Peyer's patch (tissue), 4 donors: Measurements from ENCODE around the gene POP5. TPM values are rescaled to one million over a fixed set of nuclear protein-coding genes. Genes with fewer than 3 reads are reported as not detected.
"Not testable (repeated sequence)": the region's sequence is repeated elsewhere in the genome, so short reads cannot be mapped to it uniquely, and the experiment has no call there.

ENCODE experiments used
- DNase-seq, 3 donors: peaks; one replicate each; pipeline ENCODE4 v3.0.0-alpha.2; 2017 to 2019
- H3K27ac ChIP-seq, 4 donors: fragments of 200-600 bp; sonication (generic); one replicate each; pipeline ENCODE4 v1.5.1; 2016 to 2019
- H3K27me3 ChIP-seq, 2 donors: fragments of 200-600 bp; sonication (generic); one replicate each; pipeline ENCODE4 v1.5.1; 2019
- H3K36me3 ChIP-seq, 3 donors: fragments of 200-600 bp; sonication (generic); one replicate each; pipeline ENCODE4 v1.5.1; 2016 to 2019
- H3K4me1 ChIP-seq, 4 donors: fragments of 200-600 bp; sonication (generic); one replicate each; pipeline ENCODE4 v1.5.1; 2016 to 2019
- H3K4me3 ChIP-seq, 4 donors: fragments of 200-600 bp; sonication (generic); 1 replicate in 3 of 4; 2 replicates in 1 of 4; pipeline ENCODE4 v1.5.1; 2016 to 2019; ENCODE audit warnings: mild to moderate bottlenecking in 1 of 4
- H3K9me3 ChIP-seq, 4 donors: fragments of 200-600 bp; sonication (generic); one replicate each; pipeline ENCODE4 v1.5.1; 2016 to 2019; ENCODE audit warnings: mild to moderate bottlenecking in 1 of 4
- CTCF ChIP-seq, 6 experiments: fragments of 450-650 bp in 4 of 6; fragments of 200-600 bp in 2 of 6; sonication (generic) in 1 of 6; IDR thresholded peaks; one replicate each; pipeline ENCODE4 v1.5.1; 2017 to 2019; ENCODE audit warnings: antibody characterized with exemption in 6 of 6, mild to moderate bottlenecking in 3 of 6, moderate library complexity in 1 of 6
- POLR2A ChIP-seq, 2 donors: fragments of 450-650 bp; IDR thresholded peaks; one replicate each; pipeline ENCODE4 v1.5.1; 2017; ENCODE audit warnings: antibody characterized with exemption in 2 of 2, mild to moderate bottlenecking in 2 of 2, moderate library complexity in 2 of 2
- total RNA-seq, 4 donors: library from RNA; depleted of rRNA; stranded (reverse); fragments of >200 nt; gene quantifications; one replicate each; pipeline ENCODE4 v1.1.0, GENCODE V29; 2016

Gene POP5
- total RNA-seq, 4 donors from 2014 or later, result 22.5 to 75.9 (median 48.8) TPM

DNA sequence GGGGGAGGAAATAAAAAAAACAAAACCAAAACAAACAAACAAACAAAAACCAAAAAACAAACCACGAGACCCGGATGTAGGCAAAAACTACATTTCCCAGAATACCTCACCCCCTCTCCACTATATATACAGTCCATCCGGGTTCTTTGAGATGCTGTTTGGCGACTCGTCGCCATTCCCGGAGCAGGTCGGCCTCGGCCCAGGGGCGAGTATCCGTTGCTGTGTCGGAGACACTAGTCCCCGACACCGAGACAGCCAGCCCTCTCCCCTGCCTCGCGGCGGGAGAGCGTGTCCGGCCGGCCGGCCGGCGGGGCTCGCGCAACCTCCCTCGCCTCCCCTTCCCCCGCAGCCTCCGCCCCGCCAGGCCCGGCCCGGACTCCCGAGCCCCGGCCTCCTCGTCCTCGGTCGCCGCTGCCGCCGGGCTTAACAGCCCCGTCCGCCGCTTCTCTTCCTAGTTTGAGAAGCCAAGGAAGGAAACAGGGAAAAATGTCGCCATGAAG is 46.9 kb downstream of the POP5 start, which contains the start of gene RNF10:
Gene RNF10 (plus strand): TSS at position 154 of the 500 bp plus-strand sequence. CDS start 456 bp downstream, outside the sequence.
- H3K4me1 ChIP-seq, result peaks cover 6 to 39% (median 17%) of the 10 kb centered on the region in 4 donors

DNA sequence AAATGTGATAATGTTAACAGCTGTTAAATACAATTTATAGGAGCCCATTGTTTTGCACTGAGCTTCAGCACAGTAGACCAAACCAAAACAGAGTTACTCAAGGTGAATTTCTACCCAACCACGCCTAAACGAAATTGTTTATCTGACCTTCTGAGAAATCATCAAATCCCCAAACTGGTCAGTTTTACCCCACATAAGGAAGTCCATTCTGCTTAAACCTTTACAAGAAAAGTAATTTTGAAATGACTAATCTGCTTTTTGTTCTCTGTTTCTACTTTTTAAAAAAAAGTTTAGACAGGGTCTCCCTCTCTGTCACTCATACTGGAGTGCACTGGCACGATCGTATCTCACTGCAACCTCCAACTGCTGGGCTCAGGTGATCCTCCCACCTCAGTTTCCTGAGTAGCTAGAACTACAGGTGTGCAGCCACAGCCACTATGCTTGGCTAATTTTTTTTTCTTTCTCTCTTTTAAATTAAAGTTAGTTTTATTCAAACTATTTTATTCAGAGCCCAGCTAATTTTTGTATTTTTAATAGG is 48.4 kb downstream of the POP5 start:
- Histone ChIP-seq H3K4me1 (peaks cover 0 to 31% (median 11%) of the 10 kb centered on the region in 4 donors), H3K36me3 (no peaks in the 10 kb centered on the region), H3K4me3 (no peak overlapping the region), H3K9me3 (no peaks in the 10 kb centered on the region), H3K27ac (no peak overlapping the region), H3K27me3 (no peaks in the 10 kb centered on the region)
- TF ChIP-seq CTCF (IDR thresholded peaks at IDR 0.05) (no peak), POLR2A (IDR thresholded peaks at IDR 0.05) (no peak)
- DNase-seq, result no peak

More for the DNA sequence above, 46.9 kb downstream of the POP5 start, which contains the start of gene RNF10:
- H3K27me3 ChIP-seq, result no peaks in the 10 kb centered on the region
- peak; percentile 78 to 92 (median 83) for DNase-seq
- peak within 1 kb of the TSS; percentile 81 to 96 (median 88) for H3K4me3 ChIP-seq
- H3K27ac ChIP-seq, result peak within 1 kb of the TSS; percentile 91 to 98 (median 94)
- TF ChIP-seq CTCF (IDR thresholded peaks at IDR 0.05), result no peak
- peak; percentile 98 for TF ChIP-seq POLR2A (IDR thresholded peaks at IDR 0.05)
- H3K9me3 ChIP-seq, result no peaks in the 10 kb centered on the region
- no peaks in the 10 kb centered on the region for H3K36me3 ChIP-seq

DNA sequence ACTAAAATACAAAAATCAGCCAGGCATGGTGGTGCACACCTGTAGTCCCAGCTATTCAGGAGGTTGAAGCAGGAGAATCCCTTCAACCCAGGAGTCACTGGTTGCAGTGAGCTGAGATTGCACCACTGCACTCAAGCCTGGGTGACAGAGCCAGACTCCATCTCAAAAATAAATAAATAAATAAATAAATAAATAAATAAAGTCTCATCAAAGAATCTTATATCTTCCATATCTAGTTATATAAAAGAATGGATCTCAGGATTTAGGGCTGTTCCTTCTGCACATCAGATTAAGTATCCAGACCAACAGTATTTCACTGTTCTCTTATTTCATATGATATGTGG is 50.8 kb downstream of the POP5 start:
- not testable (repeated sequence) for H3K27me3 ChIP-seq, DNase-seq, H3K9me3 ChIP-seq, H3K36me3 ChIP-seq
- H3K4me1 ChIP-seq, result peaks cover 0 to 12% (median 2%) of the 10 kb centered on the region in 4 donors
- peak overlapping the region in 3 of 4 donors; percentile 91 to 97 (median 93) for H3K27ac ChIP-seq
- H3K4me3 ChIP-seq, result peak overlapping the region in 3 of 4 donors; percentile 69 to 94 (median 89)

DNA sequence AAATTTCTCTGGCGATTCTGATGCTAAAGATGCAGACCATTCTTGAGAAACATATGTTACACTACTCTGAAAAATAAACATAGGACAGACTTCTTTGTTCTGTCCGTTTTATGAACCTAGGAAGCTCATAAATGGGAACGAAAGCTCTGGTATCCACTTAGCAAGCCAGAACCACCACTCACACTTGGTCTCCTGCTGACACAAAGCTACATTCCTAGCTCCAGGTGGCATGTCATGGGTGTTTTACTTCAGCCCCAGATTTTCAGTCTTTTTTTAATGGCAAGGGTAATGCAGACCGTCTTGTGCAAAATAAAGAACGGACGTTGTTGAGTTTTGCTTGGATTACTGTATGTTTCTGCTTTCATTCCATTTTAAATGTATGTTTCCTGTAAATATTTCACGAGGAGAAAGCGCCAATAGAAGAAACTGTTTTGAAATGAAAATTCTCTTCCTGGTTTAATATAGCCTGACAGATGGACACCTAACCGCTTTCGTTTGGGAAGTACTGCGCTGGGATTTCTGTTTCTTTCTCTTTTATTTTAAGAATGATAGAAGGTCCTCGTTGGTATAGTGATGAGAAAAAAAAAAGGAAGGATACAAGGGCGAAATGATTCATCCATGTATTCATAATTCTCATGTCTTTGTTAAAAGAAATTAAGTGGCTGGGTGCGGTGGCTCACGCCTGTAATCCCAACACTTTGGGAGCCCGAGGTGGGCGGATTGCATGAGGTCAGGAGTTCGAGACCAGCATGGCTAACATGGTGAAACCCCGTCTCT is 51.4 kb downstream of the POP5 start:
- Histone ChIP-seq H3K27ac (peak overlapping the region; percentile 90 to 97 (median 92)), H3K9me3 (no peaks in the 10 kb centered on the region), H3K4me3 (peak overlapping the region; percentile 69 to 94 (median 88)), H3K4me1 (peaks cover 0 to 12% (median 2%) of the 10 kb centered on the region in 4 donors), H3K36me3 (peaks cover 0 to 4% (median 0%) of the 10 kb centered on the region in 3 donors), H3K27me3 (no peaks in the 10 kb centered on the region)
- no peak for DNase-seq
- TF ChIP-seq POLR2A (IDR thresholded peaks at IDR 0.05) (peak; percentile 11 to 34), CTCF (IDR thresholded peaks at IDR 0.05) (peak in 2 of 6 experiments; percentile 18 to 21)

GRCh38 chr12:120528861-120529525 is 52.2 kb downstream of the POP5 start, which contains the start of gene COQ5:
COQ5 (minus strand) TSS chr12:120529158; CDS start chr12:120529141, 17 bp downstream.
- H3K36me3 ChIP-seq, result peaks cover 0 to 4% (median 0%) of the 10 kb centered on the region in 3 donors
- DNase-seq, result peak; percentile 91 to 96 (median 92)
- peak within 1 kb of the TSS; percentile 90 to 97 (median 92) for H3K27ac ChIP-seq
- TF ChIP-seq CTCF (IDR thresholded peaks at IDR 0.05) (no peak), POLR2A (IDR thresholded peaks at IDR 0.05) (peak; percentile 52 to 62)
- peaks cover 0 to 12% (median 2%) of the 10 kb centered on the region in 4 donors for H3K4me1 ChIP-seq
- peak within 1 kb of the TSS; percentile 69 to 94 (median 88) for H3K4me3 ChIP-seq
- H3K9me3 ChIP-seq, result no peaks in the 10 kb centered on the region
- no peaks in the 10 kb centered on the region for H3K27me3 ChIP-seq

Other genes starting within 250 kb of the POP5 start
- 1 to 10 TPM; 1.6 to 5.8 (median 4.2) TPM for gene MSI1, start 212.2 kb downstream of the POP5 start, total RNA-seq
- gene COX6A1, start 143.3 kb downstream of the POP5 start, total RNA-seq, result 1,000 to 10,000 TPM in 2 of 4 donors, 100 to 1,000 TPM in 2; 175 to 1,520 (median 1,006) TPM
- 10 to 100 TPM in 1 of 4 donors, 1 to 10 TPM in 3; 4.5 to 19.0 (median 6.4) TPM for gene TRIAP1, start 135.0 kb downstream of the POP5 start, total RNA-seq
- gene GATC, start 135.0 kb downstream of the POP5 start, total RNA-seq, result 10 to 100 TPM; 18.6 to 37.1 (median 27.3) TPM
- 100 to 1,000 TPM in 1 of 4 donors, 10 to 100 TPM in 3; 59.9 to 144 (median 78.1) TPM for gene SRSF9, start 111.7 kb downstream of the POP5 start, total RNA-seq
- 100 to 1,000 TPM; 128 to 212 (median 199) TPM for gene DYNLL1, start 85.3 kb downstream of the POP5 start, total RNA-seq
- 10 to 100 TPM; 22.6 to 40.4 (median 28.6) TPM for gene COQ5, start 52.2 kb downstream of the POP5 start, total RNA-seq
- gene RNF10, start 47.0 kb downstream of the POP5 start, total RNA-seq, result 100 to 1,000 TPM; 220 to 375 (median 305) TPM
- 1 to 10 TPM in 1 of 4 donors, under 1 TPM in 2, not detected in 1; 0.54 to 3.3 (median 0.95) TPM for gene CABP1, start 59.2 kb upstream of the POP5 start, total RNA-seq
- 100 to 1,000 TPM in 2 of 4 donors, 10 to 100 TPM in 2; 87.3 to 123 (median 104) TPM for gene MLEC, start 105.7 kb upstream of the POP5 start, total RNA-seq
- 10 to 100 TPM; 16.8 to 23.5 (median 18.1) TPM for gene UNC119B, start 129.1 kb upstream of the POP5 start, total RNA-seq
- gene ACADS, start 144.4 kb upstream of the POP5 start, total RNA-seq, result 100 to 1,000 TPM; 126 to 358 (median 316) TPM